NCI-H345 treated with DMSO at 0.1 percent for 48 hours (cell line): ENCODE measurements around the gene NUFIP2.
"Not testable (repeated sequence)": the region's sequence is repeated elsewhere in the genome, so short reads cannot be mapped to it uniquely, and the experiment has no call there.

Experiments
- DNase-seq: peaks from one replicate; lab custom pipeline; 2025; ENCODE audit not compliant: unreplicated experiment; lab: John Stamatoyannopoulos, UW

Gene NUFIP2

DNA sequence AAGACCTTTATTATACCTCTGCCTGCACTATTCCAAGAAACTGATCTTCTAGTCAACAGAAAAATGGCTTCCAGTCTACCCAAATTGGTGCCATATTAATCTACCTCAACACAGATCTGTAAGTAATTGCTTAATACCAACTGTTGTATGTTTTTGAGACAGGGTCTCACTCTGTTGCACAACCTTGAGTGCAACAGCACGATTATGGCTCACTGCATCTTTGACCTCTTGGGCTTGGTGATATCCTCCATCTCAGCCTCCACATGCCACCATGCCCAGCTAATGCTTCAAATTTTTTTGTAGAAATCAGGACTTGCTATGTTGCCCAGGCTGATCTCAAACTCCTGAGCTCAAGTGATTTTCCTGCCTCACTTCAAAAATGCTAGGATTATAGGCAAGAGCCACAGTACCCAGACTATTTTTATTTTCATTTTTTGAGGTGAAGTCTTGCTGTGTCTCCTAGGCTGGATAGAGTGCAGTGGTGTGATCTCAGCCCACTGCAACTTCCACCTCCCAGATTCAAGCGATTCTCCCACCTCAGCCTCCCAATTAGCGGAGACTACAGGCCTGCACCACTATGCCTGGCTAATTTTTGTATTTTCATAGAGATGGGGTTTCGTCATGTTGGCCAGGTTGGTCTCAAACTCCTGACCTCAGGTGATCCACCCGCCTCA lies 14.4 kb downstream of the NUFIP2 start:
- DNase-seq, result no peak

GRCh38 chr17:29278692-29279091 lies 15.3 kb downstream of the NUFIP2 start:
- no peak for DNase-seq

DNA sequence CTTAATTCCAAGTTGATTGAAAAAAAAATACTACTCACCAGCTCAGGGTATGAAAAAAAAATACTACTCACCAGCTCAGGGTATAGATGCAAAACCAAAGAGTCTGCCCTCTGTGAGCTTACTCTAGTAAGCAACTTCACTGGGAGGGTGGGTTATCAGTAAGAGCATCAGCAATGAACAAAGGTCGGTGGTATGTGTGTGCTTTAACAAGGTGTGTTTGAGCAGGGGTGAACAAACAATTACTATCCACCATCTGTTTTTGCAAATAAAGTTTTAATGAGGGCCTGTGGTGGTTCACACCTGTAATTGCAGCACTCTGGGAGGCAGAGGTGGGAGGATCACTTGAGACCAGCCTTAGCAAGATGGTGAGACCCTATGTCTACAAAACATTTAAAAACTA lies 20.0 kb downstream of the NUFIP2 start:
- no peak for DNase-seq

DNA sequence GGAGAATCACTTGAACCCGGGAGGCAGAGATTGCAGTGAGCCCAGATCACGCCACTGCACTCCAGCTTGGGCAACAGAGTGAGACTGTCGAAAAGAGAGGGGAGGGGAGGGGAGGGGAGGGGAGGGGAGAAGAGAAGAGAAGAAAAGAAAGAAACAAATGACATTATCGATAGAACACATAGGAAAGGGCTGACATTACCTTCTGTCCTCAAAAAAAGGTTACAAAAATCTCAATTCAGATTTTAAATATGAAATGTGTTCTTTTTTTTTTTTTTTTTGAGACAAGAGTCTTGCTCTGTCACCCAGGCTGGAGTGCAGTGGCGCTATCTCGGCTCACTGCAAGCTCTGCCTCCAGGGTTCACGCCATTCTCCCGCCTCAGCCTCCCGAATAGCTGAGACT lies 22.0 kb downstream of the NUFIP2 start:
- not testable (repeated sequence) for DNase-seq

- no peak for DNase-seq
These were observed 30.0 kb downstream of the NUFIP2 start for GRCh38 chr17:29263916-29264315.

- no peak for DNase-seq
These were observed 36.2 kb downstream of the NUFIP2 start for GRCh38 chr17:29257756-29258155.

- DNase-seq, result no peak
These were observed 37.0 kb downstream of the NUFIP2 start for GRCh38 chr17:29256735-29257466.

- no peak for DNase-seq
These were observed 37.9 kb downstream of the NUFIP2 start for GRCh38 chr17:29255926-29256522.

DNA sequence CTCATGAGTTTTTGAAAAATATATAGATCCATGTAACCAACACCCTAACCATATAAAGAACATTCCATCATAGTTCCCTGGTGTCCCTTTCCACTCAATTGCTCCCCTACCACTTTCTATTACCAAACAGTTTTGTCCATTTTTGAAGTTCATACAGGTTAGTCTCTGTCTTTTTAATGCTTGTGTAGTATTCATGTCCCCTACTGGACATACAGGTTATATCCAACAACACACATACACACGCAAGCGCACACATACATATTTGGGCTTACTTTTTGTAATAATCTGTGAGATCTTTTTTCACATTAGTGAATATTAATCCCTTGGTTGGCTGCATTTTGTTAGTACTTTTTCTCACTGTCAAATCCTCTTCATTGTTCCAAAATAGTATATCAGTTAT lies 40.9 kb downstream of the NUFIP2 start:
- no peak for DNase-seq

DNA sequence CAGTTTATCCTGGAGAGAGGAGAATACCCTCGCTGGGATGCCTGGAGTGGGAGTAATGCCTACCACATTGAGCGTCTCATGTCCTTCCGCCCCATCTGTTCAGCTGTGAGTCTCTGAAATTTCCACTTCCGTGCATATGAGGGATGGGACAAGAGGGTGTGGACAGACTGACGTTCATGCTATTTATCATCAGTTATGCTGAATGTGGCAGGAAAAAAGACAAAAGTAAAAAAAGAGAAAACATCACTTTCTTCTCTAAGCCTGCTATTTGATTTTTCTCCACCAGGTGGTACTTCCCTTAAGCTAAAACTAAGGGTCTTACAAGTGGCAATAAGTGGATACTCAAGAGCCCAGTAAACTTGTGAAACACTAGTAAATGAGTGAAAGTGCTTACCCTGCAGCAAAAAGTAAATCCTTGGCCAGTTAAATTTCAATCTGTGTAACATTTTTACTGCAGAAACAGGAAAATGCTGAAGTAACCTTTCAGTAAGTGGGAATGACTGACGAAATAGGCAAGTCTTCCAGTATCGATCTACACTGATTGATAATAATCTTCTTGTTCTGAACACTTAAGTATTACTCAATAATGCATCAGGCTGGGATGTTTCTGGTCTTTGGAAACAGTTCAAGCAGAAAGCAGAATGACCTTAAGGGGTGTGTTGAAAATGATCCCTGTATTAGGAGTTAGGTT lies 41.7 kb downstream of the NUFIP2 start:
- no peak for DNase-seq

DNA sequence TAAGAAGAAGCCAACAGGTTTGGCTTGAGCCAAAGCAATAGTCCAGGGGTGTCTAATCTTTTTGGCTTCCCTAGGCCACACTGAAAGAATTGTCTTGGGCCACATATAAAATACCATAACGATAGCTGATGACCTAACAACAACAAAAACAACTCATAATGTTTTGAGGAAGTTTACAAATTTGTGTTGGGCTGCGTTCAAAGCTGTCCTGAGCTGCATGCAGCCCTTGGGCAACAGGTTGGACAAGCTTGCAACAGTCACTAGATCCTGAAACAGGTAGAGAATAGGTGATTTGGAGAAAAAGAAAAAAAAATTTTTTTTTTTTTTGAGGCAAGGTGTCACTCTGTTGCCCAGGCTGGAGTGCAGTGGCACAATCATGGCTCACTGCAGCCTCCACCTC lies 42.8 kb downstream of the NUFIP2 start:
- no peak for DNase-seq

- DNase-seq, result no peak
These were observed 43.3 kb downstream of the NUFIP2 start for GRCh38 chr17:29250666-29251065.

GRCh38 chr17:29248845-29249244 lies 45.1 kb downstream of the NUFIP2 start:
- no peak for DNase-seq

GRCh38 chr17:29247219-29247618 lies 46.7 kb downstream of the NUFIP2 start:
- DNase-seq, result no peak

DNA sequence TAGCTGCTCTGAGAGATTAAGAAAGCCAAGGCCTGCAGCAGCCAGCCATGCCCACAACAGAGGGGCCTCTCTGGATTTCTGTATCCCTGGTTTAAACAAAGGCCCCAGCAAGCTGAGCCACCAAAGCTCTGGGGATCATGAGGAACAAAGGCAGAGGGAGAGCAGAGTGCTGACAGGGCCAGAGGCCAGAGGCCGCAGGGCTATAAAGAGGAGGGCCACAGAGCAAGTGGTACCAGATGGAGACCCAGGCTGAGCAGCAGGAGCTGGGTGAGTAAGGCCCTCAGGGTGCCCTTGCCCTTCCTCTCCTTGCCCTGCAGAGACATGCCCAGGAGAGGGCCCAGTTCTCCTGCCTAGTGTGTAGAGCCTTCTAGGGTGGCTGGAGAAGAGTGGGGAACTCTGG lies 47.3 kb downstream of the NUFIP2 start, which contains the start of gene CRYBA1:
Gene CRYBA1 (plus strand): TSS at position 232 of the 400 bp plus-strand sequence. CDS start 5 bp downstream, at position 237.
- no peak for DNase-seq

DNA sequence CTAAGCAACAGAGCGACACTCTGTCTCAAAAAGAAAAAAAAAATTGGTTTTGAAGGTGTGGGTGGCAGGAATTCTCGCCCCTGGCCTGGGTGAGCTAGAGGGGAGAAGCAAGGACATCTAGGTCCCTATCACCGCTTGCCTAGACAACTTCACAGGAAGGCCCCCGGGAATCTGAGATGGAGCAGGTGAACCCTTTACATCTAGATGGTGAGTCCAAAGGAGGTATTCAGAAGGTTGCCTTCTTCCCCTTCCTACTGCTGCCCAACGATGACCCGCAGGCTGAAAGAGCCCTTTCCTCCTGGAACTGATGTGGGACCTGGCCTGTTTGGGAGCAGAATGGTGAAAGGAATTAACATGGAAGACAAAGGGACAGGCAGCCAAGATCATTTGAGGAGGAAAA lies 48.5 kb downstream of the NUFIP2 start:
- DNase-seq, result no peak

DNA sequence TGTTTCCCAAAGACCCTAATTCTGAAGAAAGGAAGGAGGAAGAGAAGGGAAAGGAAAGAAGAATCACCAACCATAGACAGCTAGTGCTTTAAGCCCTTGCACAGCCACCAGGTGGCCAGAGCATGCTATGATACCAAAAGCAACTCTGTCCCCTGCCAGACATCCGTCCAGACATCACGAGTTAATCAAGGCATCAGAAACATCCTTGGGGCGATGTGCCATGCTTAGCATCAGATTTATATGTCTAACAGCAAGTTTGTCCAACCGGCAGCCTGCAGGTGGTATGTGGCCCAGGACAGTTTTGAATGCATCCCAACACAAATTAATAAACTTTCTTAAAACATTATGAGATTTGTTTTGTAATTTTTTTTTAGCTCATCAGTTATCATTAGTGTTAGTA lies 50.2 kb downstream of the NUFIP2 start:
- no peak for DNase-seq

DNA sequence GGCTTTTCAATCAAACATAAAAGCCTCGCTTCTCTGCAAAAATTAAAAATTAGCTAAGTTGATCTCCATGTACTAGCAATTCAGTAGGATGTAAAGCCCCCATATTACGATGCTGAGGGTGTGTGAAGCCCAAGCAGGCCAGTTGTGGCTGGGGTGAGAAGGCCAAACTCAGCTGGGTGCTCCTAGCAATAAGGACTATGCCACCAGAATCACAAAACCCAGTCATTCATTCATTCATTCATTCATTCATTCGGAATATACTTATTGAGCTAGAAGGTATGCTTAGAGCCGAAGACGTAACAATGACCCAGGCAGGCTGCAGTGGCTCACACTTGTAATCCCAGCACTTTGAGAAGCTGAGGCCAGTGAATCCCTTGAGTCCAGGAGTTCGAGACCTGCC lies 51.2 kb downstream of the NUFIP2 start:
- DNase-seq, result no peak

GRCh38 chr17:29242051-29242450 lies 51.9 kb downstream of the NUFIP2 start:
- DNase-seq, result no peak

DNA sequence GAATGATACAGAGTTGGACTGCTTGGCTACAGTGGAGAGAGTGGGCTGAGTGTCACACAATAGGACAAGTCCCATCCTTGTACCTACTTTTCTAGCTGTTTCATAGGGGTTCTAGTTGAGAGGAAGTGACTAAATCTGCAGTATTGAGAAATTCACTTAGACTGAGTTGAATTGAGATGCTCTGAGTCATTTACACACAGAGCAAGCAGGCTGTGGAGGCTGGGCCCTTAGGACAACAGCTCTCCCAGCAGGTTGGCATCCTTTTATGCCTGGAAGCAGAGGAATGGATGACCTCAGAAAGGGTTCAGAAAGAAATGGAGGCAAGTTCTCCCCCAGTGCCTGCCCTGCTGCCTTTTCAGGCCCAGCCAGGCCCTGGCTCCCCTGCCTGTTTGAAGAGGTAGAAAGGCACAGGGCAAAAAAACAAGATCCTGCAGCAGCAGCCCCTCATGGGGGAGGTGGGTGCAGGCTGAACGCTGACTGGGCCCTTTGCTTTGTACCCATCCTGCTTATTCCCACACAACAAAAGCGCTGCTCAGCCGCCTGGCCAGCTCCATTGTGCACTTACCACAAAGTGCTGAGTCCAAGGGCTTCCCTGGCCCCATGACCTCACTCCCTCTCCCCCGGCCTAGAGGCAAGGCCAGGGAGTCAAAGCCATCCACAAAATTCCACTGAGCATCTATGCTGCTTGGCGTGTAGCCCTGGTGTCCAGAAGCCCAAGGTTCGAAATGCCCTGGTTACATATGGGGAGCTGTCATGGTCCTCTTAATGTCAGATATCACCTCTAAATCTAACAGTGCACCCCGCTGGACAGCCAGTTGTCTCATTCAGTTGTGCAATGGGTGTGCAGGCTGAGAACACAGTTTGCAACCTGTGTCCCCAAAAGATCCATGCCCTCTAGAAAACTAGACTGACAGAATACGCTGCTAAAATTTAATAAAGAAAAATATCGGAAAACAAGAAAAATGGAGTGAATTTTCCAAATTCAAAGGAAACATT lies 52.7 kb downstream of the NUFIP2 start:
- no peak for DNase-seq
